Measurements from ENCODE around the gene HRH2. TPM values are rescaled to one million over a fixed set of nuclear protein-coding genes. Genes with fewer than 3 reads are reported as not detected.

Gene HRH2
- total RNA-seq, 1 donor = 10.6 TPM

GRCh38 chr5:175690025-175690424 lies 32.2 kb downstream of the HRH2 start:
- Histone ChIP-seq H3K27me3 (ENCODE audit: insufficient read depth, low read length) (no peaks in the 10 kb centered on the region), H3K9me3 (ENCODE audit: low read depth, low read length) (no peaks in the 10 kb centered on the region), H3K4me3 (ENCODE audit: low read length) (no peak overlapping the region), H3K4me1 (ENCODE audit: insufficient read depth, low read length) (peaks cover 82% of the 10 kb centered on the region)

GRCh38 chr5:175690586-175690985 lies 32.7 kb downstream of the HRH2 start:
- Histone ChIP-seq H3K4me3 (ENCODE audit: low read length) (no peak overlapping the region), H3K9me3 (ENCODE audit: low read depth, low read length) (no peaks in the 10 kb centered on the region), H3K4me1 (ENCODE audit: insufficient read depth, low read length) (peaks cover 84% of the 10 kb centered on the region), H3K27me3 (ENCODE audit: insufficient read depth, low read length) (no peaks in the 10 kb centered on the region)

- Histone ChIP-seq H3K9me3 (ENCODE audit: low read depth, low read length) (no peaks in the 10 kb centered on the region), H3K4me3 (ENCODE audit: low read length) (no peak overlapping the region), H3K4me1 (ENCODE audit: insufficient read depth, low read length) (peaks cover 96% of the 10 kb centered on the region), H3K27me3 (ENCODE audit: insufficient read depth, low read length) (no peaks in the 10 kb centered on the region)
Measured at GRCh38 chr5:175691761-175692160, 33.9 kb downstream of the HRH2 start.

- no peaks in the 10 kb centered on the region for H3K9me3 ChIP-seq (ENCODE audit: low read depth, low read length)
- no peak overlapping the region for H3K4me3 ChIP-seq (ENCODE audit: low read length)
- no peaks in the 10 kb centered on the region for H3K27me3 ChIP-seq (ENCODE audit: insufficient read depth, low read length)
- H3K4me1 ChIP-seq (ENCODE audit: insufficient read depth, low read length) = peaks cover 96% of the 10 kb centered on the region
Measured at GRCh38 chr5:175692235-175692995, 34.5 kb downstream of the HRH2 start.

- H3K9me3 ChIP-seq (ENCODE audit: low read depth, low read length) = no peaks in the 10 kb centered on the region
- no peaks in the 10 kb centered on the region for H3K27me3 ChIP-seq (ENCODE audit: insufficient read depth, low read length)
- peaks cover 89% of the 10 kb centered on the region for H3K4me1 ChIP-seq (ENCODE audit: insufficient read depth, low read length)
- no peak overlapping the region for H3K4me3 ChIP-seq (ENCODE audit: low read length)
Measured at GRCh38 chr5:175692996-175693710, 35.3 kb downstream of the HRH2 start.

GRCh38 chr5:175693741-175694140 lies 35.9 kb downstream of the HRH2 start:
- H3K4me3 ChIP-seq (ENCODE audit: low read length) = no peak overlapping the region
- H3K9me3 ChIP-seq (ENCODE audit: low read depth, low read length) = no peaks in the 10 kb centered on the region
- peaks cover 83% of the 10 kb centered on the region for H3K4me1 ChIP-seq (ENCODE audit: insufficient read depth, low read length)

GRCh38 chr5:175694371-175695160 lies 36.7 kb downstream of the HRH2 start:
- Histone ChIP-seq H3K9me3 (ENCODE audit: low read depth, low read length) (no peaks in the 10 kb centered on the region), H3K4me3 (ENCODE audit: low read length) (no peak overlapping the region), H3K4me1 (ENCODE audit: insufficient read depth, low read length) (peaks cover 75% of the 10 kb centered on the region), H3K27me3 (ENCODE audit: insufficient read depth, low read length) (no peaks in the 10 kb centered on the region)

More at GRCh38 chr5:175693741-175694140, 35.9 kb downstream of the HRH2 start:
- H3K27me3 ChIP-seq (ENCODE audit: insufficient read depth, low read length) = no peaks in the 10 kb centered on the region

GRCh38 chr5:175695161-175696126 lies 37.6 kb downstream of the HRH2 start:
- H3K4me1 ChIP-seq (ENCODE audit: insufficient read depth, low read length) = peaks cover 66% of the 10 kb centered on the region
- no peaks in the 10 kb centered on the region for H3K9me3 ChIP-seq (ENCODE audit: low read depth, low read length)
- no peak overlapping the region for H3K4me3 ChIP-seq (ENCODE audit: low read length)
- no peaks in the 10 kb centered on the region for H3K27me3 ChIP-seq (ENCODE audit: insufficient read depth, low read length)

- Histone ChIP-seq H3K27me3 (ENCODE audit: insufficient read depth, low read length) (no peaks in the 10 kb centered on the region), H3K4me1 (ENCODE audit: insufficient read depth, low read length) (peaks cover 58% of the 10 kb centered on the region), H3K9me3 (ENCODE audit: low read depth, low read length) (no peaks in the 10 kb centered on the region), H3K4me3 (ENCODE audit: low read length) (no peak overlapping the region)
Measured at GRCh38 chr5:175696139-175696854, 38.4 kb downstream of the HRH2 start.

GRCh38 chr5:175696855-175697198 lies 39.0 kb downstream of the HRH2 start:
- H3K4me3 ChIP-seq (ENCODE audit: low read length) = no peak overlapping the region
- H3K4me1 ChIP-seq (ENCODE audit: insufficient read depth, low read length) = peaks cover 52% of the 10 kb centered on the region
- no peaks in the 10 kb centered on the region for H3K27me3 ChIP-seq (ENCODE audit: insufficient read depth, low read length)
- H3K9me3 ChIP-seq (ENCODE audit: low read depth, low read length) = no peaks in the 10 kb centered on the region

- no peaks in the 10 kb centered on the region for H3K9me3 ChIP-seq (ENCODE audit: low read depth, low read length)
- H3K27me3 ChIP-seq (ENCODE audit: insufficient read depth, low read length) = no peaks in the 10 kb centered on the region
- peaks cover 42% of the 10 kb centered on the region for H3K4me1 ChIP-seq (ENCODE audit: insufficient read depth, low read length)
- no peak overlapping the region for H3K4me3 ChIP-seq (ENCODE audit: low read length)
Measured at GRCh38 chr5:175697846-175698245, 40.0 kb downstream of the HRH2 start.

GRCh38 chr5:175698401-175699115 lies 40.7 kb downstream of the HRH2 start:
- Histone ChIP-seq H3K27me3 (ENCODE audit: insufficient read depth, low read length) (no peaks in the 10 kb centered on the region), H3K4me1 (ENCODE audit: insufficient read depth, low read length) (peaks cover 35% of the 10 kb centered on the region), H3K4me3 (ENCODE audit: low read length) (no peak overlapping the region), H3K9me3 (ENCODE audit: low read depth, low read length) (no peaks in the 10 kb centered on the region)

GRCh38 chr5:175700991-175701390 lies 43.1 kb downstream of the HRH2 start:
- peaks cover 11% of the 10 kb centered on the region for H3K4me1 ChIP-seq (ENCODE audit: insufficient read depth, low read length)
- no peaks in the 10 kb centered on the region for H3K9me3 ChIP-seq (ENCODE audit: low read depth, low read length)
- no peaks in the 10 kb centered on the region for H3K27me3 ChIP-seq (ENCODE audit: insufficient read depth, low read length)
- no peak overlapping the region for H3K4me3 ChIP-seq (ENCODE audit: low read length)
